Effector CD4-positive, alpha-beta T cell (primary cell): ENCODE measurements around the gene C5orf52.
"Not testable (repeated sequence)": the region's sequence is repeated elsewhere in the genome, so short reads cannot be mapped to it uniquely, and the experiment has no call there.

Source experiments
- DNase-seq: peaks from one replicate; pipeline ENCODE4 v3.0.0-alpha.2; 2020

The C5orf52 gene

DNA sequence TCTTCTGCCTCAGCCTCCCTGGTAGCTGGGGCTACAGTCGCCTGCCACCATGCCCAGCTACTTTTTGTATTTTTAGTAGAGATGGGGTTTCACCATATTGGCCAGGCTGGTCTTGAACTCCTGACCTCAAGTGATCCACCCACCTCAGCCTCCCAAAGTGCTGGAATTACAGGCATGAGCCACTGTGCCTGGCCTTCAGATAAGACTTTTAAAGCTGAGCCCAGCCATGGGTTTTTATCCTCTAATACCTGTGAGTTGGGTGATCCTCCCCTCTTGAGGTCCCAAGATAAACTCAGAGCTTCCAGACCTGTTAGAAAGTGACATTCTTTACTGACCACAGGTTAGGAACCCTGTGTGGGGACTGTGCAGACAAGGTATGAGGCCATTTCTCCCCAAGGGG, 56.5 kb downstream of the C5orf52 start:
- DNase-seq = not testable (repeated sequence)
